OCI-LY7 (cell line): ENCODE results near the gene GTF3C4.
"Not testable (repeated sequence)": the region's sequence is repeated elsewhere in the genome, so short reads cannot be mapped to it uniquely, and the experiment has no call there.

Experiments
- CTCF ChIP-seq: fragments of 200-600 bp; sonication (generic); conservative IDR thresholded peaks from 2 replicates; pipeline ENCODE4 v1.5.1; 2014; ENCODE audit warnings: mild to moderate bottlenecking, antibody characterized with exemption, low read length, moderate library complexity, mixed read lengths
- EZH2phosphoT487 ChIP-seq: fragments of 200-600 bp; sonication (generic); IDR thresholded peaks from 2 replicates; pipeline ENCODE4 v1.6.1; 2018; ENCODE audit warnings: low read depth, borderline replicate concordance, mild to moderate bottlenecking, mixed run types, antibody characterized with exemption, low read length, moderate library complexity, mixed read lengths

GRCh38 chr9:132711152-132711551, 40.9 kb downstream of the GTF3C4 start:
- not testable (repeated sequence) for TF ChIP-seq EZH2phosphoT487, CTCF
